ENCODE data around the gene PPP4R3A. TPM values are rescaled to one million over a fixed set of nuclear protein-coding genes. Genes with fewer than 3 reads are reported as not detected.

PPP4R3A gene
- total RNA-seq, 1 experiment from 2014 or later, result 101 TPM

GRCh38 chr14:91424813-91425530 is 85.1 kb downstream of the PPP4R3A start:
- no peak for TF ChIP-seq EZH2 (IDR thresholded peaks at IDR 0.05; ENCODE audit: borderline replicate concordance, low read depth, low read length, poor library complexity, severe bottlenecking)
- no peak for TF ChIP-seq CTCF (conservative IDR thresholded peaks at IDR 0.05; ENCODE audit: low read depth, low read length)
- BruUV-seq (replicated peaks), result no TSS peak
- H3K4me3 ChIP-seq (ENCODE audit: low read depth, low read length, poor library complexity, severe bottlenecking), result no peak overlapping the region
- no peaks in the 10 kb centered on the region for H3K36me3 ChIP-seq (ENCODE audit: insufficient read depth, low read length, poor library complexity, severe bottlenecking)
- no peaks in the 10 kb centered on the region for H3K27me3 ChIP-seq (replicated peaks; ENCODE audit: insufficient read depth, low read depth, low read length, poor library complexity)
- H3K9me3 ChIP-seq (ENCODE audit: low read depth, low read length, poor library complexity, severe bottlenecking), result no peaks in the 10 kb centered on the region
- no peaks in the 10 kb centered on the region for H3K4me1 ChIP-seq (ENCODE audit: insufficient read depth, low read length, poor library complexity, severe bottlenecking)
- intact Hi-C loops (cut with micrococcal nuclease; ENCODE audit: unreplicated experiment), result loop anchor here (10.0 kb wide), 1 partner anchor 520 kb away; no protein-coding TSS in a partner anchor
- POLR2A ChIA-PET (ENCODE audit: low non-redundant PET), result no interaction called here
- no peak overlapping the region for H3K27ac ChIP-seq (ENCODE audit: low read depth, low read length, poor library complexity, severe bottlenecking)
- no peak for DNase-seq (ENCODE audit: low spot score)
- CTCF ChIA-PET, result no interaction called here

GRCh38 chr14:91420686-91421085 is 89.4 kb downstream of the PPP4R3A start:
- BruUV-seq (replicated peaks), result no TSS peak
- Histone ChIP-seq H3K27ac (ENCODE audit: low read depth, low read length, poor library complexity, severe bottlenecking) (no peak overlapping the region), H3K27me3 (replicated peaks; ENCODE audit: insufficient read depth, low read depth, low read length, poor library complexity) (no peaks in the 10 kb centered on the region), H3K4me1 (ENCODE audit: insufficient read depth, low read length, poor library complexity, severe bottlenecking) (peaks cover 5% of the 10 kb centered on the region), H3K4me3 (ENCODE audit: low read depth, low read length, poor library complexity, severe bottlenecking) (no peak overlapping the region), H3K9me3 (ENCODE audit: low read depth, low read length, poor library complexity, severe bottlenecking) (no peaks in the 10 kb centered on the region), H3K36me3 (ENCODE audit: insufficient read depth, low read length, poor library complexity, severe bottlenecking) (no peaks in the 10 kb centered on the region)
- TF ChIP-seq EZH2 (IDR thresholded peaks at IDR 0.05; ENCODE audit: borderline replicate concordance, low read depth, low read length, poor library complexity, severe bottlenecking) (no peak), CTCF (conservative IDR thresholded peaks at IDR 0.05; ENCODE audit: low read depth, low read length) (no peak)
- intact Hi-C loops (cut with micrococcal nuclease; ENCODE audit: unreplicated experiment), result loop anchor here (10.0 kb wide), 1 partner anchor 516 kb away; no protein-coding TSS in a partner anchor
- DNase-seq (ENCODE audit: low spot score), result no peak
- POLR2A ChIA-PET (ENCODE audit: low non-redundant PET), result no interaction called here
- CTCF ChIA-PET, result interaction anchor here (1.0 kb wide), 1 partner anchor 97 kb away, joined by 6 read pairs; no protein-coding TSS in a partner anchor

- TF ChIP-seq CTCF (conservative IDR thresholded peaks at IDR 0.05; ENCODE audit: low read depth, low read length), result no peak
These were observed 90.7 kb downstream of the PPP4R3A start for GRCh38 chr14:91419451-91419850.

More at GRCh38 chr14:91419451-91419850, 90.7 kb downstream of the PPP4R3A start:
- intact Hi-C loops (cut with micrococcal nuclease; ENCODE audit: unreplicated experiment), result loop anchor here (2.0 to 10.0 kb wide), 3 partner anchors 62 to 495 kb away; no protein-coding TSS in a partner anchor
- ChIA-PET POLR2A (ENCODE audit: low non-redundant PET) (no interaction called here), CTCF (no interaction called here)
- Histone ChIP-seq H3K36me3 (ENCODE audit: insufficient read depth, low read length, poor library complexity, severe bottlenecking) (no peaks in the 10 kb centered on the region), H3K27me3 (replicated peaks; ENCODE audit: insufficient read depth, low read depth, low read length, poor library complexity) (no peaks in the 10 kb centered on the region), H3K4me3 (ENCODE audit: low read depth, low read length, poor library complexity, severe bottlenecking) (no peak overlapping the region), H3K27ac (ENCODE audit: low read depth, low read length, poor library complexity, severe bottlenecking) (no peak overlapping the region), H3K9me3 (ENCODE audit: low read depth, low read length, poor library complexity, severe bottlenecking) (no peaks in the 10 kb centered on the region), H3K4me1 (ENCODE audit: insufficient read depth, low read length, poor library complexity, severe bottlenecking) (peaks cover 16% of the 10 kb centered on the region)
- no TSS peak for BruUV-seq (replicated peaks)
- DNase-seq (ENCODE audit: low spot score), result no peak
